Mesendoderm (in vitro differentiated cells): ENCODE measurements around the gene ALK.
A peak's percentile ranks its signal among the peaks of the same experiment; 100 is the strongest.

Experiments used
- DNase-seq: peaks from one replicate; pipeline ENCODE4 v3.0.0; 2013
- H2AK5ac ChIP-seq: 2 replicates; pipeline ENCODE4 v1.6.1; 2013; ENCODE audit warnings: low read length, inconsistent platforms
- H2BK120ac ChIP-seq: 2 replicates; pipeline ENCODE4 v1.6.1; 2013; ENCODE audit warnings: low read depth, mild to moderate bottlenecking, low read length, moderate library complexity, mixed read lengths
- H2BK15ac ChIP-seq: replicated peaks from 2 replicates; pipeline ENCODE4 v1.6.1; 2013; ENCODE audit warnings: low read depth, mild to moderate bottlenecking, moderate library complexity
- H2BK5ac ChIP-seq: 2 replicates; pipeline ENCODE4 v1.6.1; 2013; ENCODE audit warnings: low read length, inconsistent platforms
- H3K18ac ChIP-seq: 2 replicates; pipeline ENCODE4 v1.6.1; 2013; ENCODE audit warnings: mild to moderate bottlenecking, low read length, mixed read lengths
- H3K23ac ChIP-seq: one replicate; pipeline ENCODE4 v1.6.1; 2013; ENCODE audit warnings: low read length
- H3K27ac ChIP-seq: 2 replicates; pipeline ENCODE4 v1.5.1; 2013; ENCODE audit warnings: low read depth, mild to moderate bottlenecking, inconsistent platforms, low read length, moderate library complexity
- H3K27me3 ChIP-seq: 2 replicates; pipeline ENCODE4 v1.6.1; 2013; ENCODE audit warnings: low read length, control low read depth, mild to moderate bottlenecking, inconsistent platforms; ENCODE audit not compliant: insufficient read depth, poor library complexity
- H3K36me3 ChIP-seq: 2 replicates; pipeline ENCODE4 v1.6.1; 2013; ENCODE audit warnings: low read length, inconsistent platforms; ENCODE audit not compliant: control insufficient read depth, insufficient read depth
- H3K4ac ChIP-seq: one replicate; pipeline ENCODE4 v1.6.1; 2013; ENCODE audit warnings: low read depth, mild to moderate bottlenecking, low read length, moderate library complexity
- H3K4me1 ChIP-seq: 2 replicates; pipeline ENCODE4 v1.6.1; 2013; ENCODE audit warnings: low read depth, low read length, inconsistent platforms; ENCODE audit not compliant: control insufficient read depth
- H3K4me2 ChIP-seq: 2 replicates; pipeline ENCODE4 v1.6.1; 2013; ENCODE audit warnings: low read length
- H3K4me3 ChIP-seq: 2 replicates; pipeline ENCODE4 v1.5.1; 2013; ENCODE audit warnings: mild to moderate bottlenecking, low read length
- H3K56ac ChIP-seq: one replicate; pipeline ENCODE4 v1.6.1; 2013; ENCODE audit warnings: low read length
- H3K79me1 ChIP-seq: 2 replicates; pipeline ENCODE4 v1.6.1; 2013; ENCODE audit warnings: low read length, inconsistent platforms
- H3K79me2 ChIP-seq: 2 replicates; pipeline ENCODE4 v1.6.1; 2013; ENCODE audit warnings: mild to moderate bottlenecking, low read length; ENCODE audit not compliant: control insufficient read depth, insufficient read depth
- H3K9ac ChIP-seq: 2 replicates; pipeline ENCODE4 v1.6.1; 2013; ENCODE audit warnings: low read length, inconsistent platforms
- H4K5ac ChIP-seq: one replicate; pipeline ENCODE4 v1.6.1; 2013; ENCODE audit warnings: low read length
- H4K8ac ChIP-seq: one replicate; pipeline ENCODE4 v1.6.1; 2013; ENCODE audit warnings: low read depth, mild to moderate bottlenecking, control low read depth, low read length, moderate library complexity
- WGBS: extraction: QIAGEN DNeasy Blood & Tissue Kit; methylation state at CpG from one replicate; pipeline ENCODE4 v1.1.7; 2013; ENCODE audit warnings: low lambda C conversion rate, missing lambda C conversion rate; ENCODE audit not compliant: insufficient coverage; ENCODE audit errors: extremely low coverage; 5-methylcytosine and 5-hydroxymethylcytosine counted together

The ALK gene

GRCh38 chr2:29174937-29175336 lies 746.4 kb downstream of the ALK start:
- Histone ChIP-seq H4K8ac (no peak overlapping the region), H2BK5ac (no peak overlapping the region), H2BK120ac (no peak overlapping the region), H3K18ac (no peak overlapping the region), H3K36me3 (no peaks in the 10 kb centered on the region), H3K4me3 (no peak overlapping the region), H3K27me3 (no peaks in the 10 kb centered on the region), H3K4ac (no peak overlapping the region), H3K56ac (no peak overlapping the region), H2BK15ac (no peak overlapping the region), H3K23ac (no peak overlapping the region), H3K79me2 (no peaks in the 10 kb centered on the region), H3K4me1 (no peaks in the 10 kb centered on the region), H3K79me1 (no peaks in the 10 kb centered on the region), H3K27ac (no peak overlapping the region), H3K4me2 (no peak overlapping the region), H4K5ac (no peak overlapping the region), H2AK5ac (no peak overlapping the region), H3K9ac (no peak overlapping the region)
- DNase-seq, result peak; percentile 33
- no CpG with 5 or more reads among the region's 2 CpGs for WGBS

DNA sequence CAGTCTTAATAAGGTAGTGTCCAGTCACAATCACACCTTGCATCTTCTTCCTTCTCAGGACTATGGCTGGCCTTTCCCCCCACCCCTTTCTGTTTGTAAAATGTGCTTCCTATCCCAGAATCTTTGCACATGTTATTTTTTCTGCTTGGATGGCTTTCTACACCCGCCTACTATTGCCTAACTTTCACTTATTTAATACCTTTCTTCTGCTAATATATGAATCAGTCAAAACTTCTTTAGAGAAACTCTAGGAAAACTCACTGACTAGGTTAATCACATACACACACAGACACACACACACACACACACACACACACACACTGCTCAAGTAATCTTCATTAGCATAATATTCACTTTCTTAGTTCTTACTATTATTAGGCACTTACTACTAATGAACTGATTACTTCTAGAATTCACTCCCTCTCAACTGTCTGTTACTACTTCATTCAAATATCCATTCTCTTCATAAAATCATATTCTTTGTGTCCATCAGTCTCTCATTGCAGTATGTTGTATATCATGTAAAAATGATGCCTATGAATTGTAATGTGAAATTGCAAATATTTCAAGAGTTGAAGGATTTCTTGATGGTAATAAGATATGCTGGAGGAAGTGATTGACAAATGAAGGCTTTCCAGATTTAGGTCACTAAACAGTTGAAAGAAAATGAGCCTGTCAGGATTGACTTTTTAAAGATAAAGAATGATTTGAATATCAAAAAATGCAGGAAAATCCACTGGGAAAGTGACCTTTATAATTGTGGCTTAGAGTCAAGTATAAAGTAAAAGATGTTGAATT lies 754.9 kb downstream of the ALK start:
- Histone ChIP-seq H3K18ac (no peak overlapping the region), H3K4me3 (no peak overlapping the region), H3K79me2 (no peaks in the 10 kb centered on the region), H3K27me3 (no peaks in the 10 kb centered on the region), H2BK5ac (no peak overlapping the region), H2BK15ac (no peak overlapping the region), H3K27ac (no peak overlapping the region), H3K9ac (no peak overlapping the region), H2AK5ac (no peak overlapping the region), H2BK120ac (no peak overlapping the region), H3K23ac (no peak overlapping the region), H4K8ac (no peak overlapping the region), H3K4me2 (no peak overlapping the region), H3K56ac (no peak overlapping the region), H3K79me1 (no peaks in the 10 kb centered on the region), H3K4me1 (no peaks in the 10 kb centered on the region), H3K36me3 (no peaks in the 10 kb centered on the region), H3K4ac (no peak overlapping the region), H4K5ac (no peak overlapping the region)
- WGBS, result no CpG with 5 or more reads among the region's 1 CpG
- no peak for DNase-seq

DNA sequence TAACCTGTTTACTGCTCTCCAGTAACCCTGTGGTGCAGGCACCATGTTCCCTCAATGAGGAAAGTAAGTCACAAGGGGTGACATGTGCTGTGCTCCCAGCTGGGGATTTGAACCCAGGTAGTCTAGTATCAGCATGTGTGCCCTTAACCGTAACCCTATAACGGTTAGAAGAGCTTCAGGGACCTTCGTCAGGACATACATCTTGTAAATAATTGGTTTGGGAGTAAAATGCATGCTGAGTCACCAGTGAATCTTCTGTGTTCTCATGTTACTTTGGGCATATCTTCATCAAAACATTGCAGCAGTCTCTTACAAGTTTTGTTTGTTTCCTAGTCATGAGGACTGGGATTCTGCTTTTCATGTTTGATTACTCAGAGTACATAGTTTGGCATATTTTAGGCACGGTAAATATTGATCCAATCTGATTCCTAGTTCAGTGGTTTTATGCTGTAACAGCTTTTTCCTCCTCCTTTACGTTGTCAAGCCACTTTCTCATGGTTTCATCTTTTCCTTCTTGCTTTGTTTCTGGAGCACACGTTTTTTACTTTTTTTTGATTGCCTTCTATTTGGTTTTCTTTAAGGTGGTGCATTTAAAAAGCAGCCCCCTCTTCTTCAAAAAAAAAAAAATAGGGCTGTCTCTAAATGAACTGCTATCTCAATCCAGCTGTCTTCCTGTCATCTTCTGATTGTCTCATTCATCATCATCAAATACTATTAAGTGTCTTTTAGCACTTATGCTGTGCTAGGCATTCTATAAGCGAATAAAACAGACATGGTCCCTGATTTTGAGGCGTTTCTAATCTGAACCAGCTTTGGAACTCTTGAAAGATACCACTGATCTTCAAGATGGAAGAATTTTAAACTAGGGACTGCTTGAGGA lies 755.8 kb downstream of the ALK start:
- Histone ChIP-seq H4K8ac (no peak overlapping the region), H3K56ac (no peak overlapping the region), H3K4ac (no peak overlapping the region), H3K4me2 (no peak overlapping the region), H2BK15ac (no peak overlapping the region), H2AK5ac (no peak overlapping the region), H3K23ac (no peak overlapping the region), H3K9ac (no peak overlapping the region), H3K4me3 (no peak overlapping the region), H3K27me3 (no peaks in the 10 kb centered on the region), H4K5ac (no peak overlapping the region), H3K27ac (no peak overlapping the region), H2BK5ac (no peak overlapping the region), H2BK120ac (no peak overlapping the region), H3K79me2 (no peaks in the 10 kb centered on the region), H3K4me1 (no peaks in the 10 kb centered on the region), H3K18ac (no peak overlapping the region), H3K36me3 (no peaks in the 10 kb centered on the region), H3K79me1 (no peaks in the 10 kb centered on the region)
- WGBS, result no CpG with 5 or more reads among the region's 8 CpGs
- peak; percentile 16 for DNase-seq

- no peak overlapping the region for H3K4me2 ChIP-seq
- H3K27me3 ChIP-seq, result no peaks in the 10 kb centered on the region
- H3K56ac ChIP-seq, result no peak overlapping the region
- H2BK15ac ChIP-seq, result no peak overlapping the region
- H3K4me1 ChIP-seq, result no peaks in the 10 kb centered on the region
- H3K4me3 ChIP-seq, result no peak overlapping the region
- no peak overlapping the region for H3K4ac ChIP-seq
- no peaks in the 10 kb centered on the region for H3K79me2 ChIP-seq
- no peak overlapping the region for H3K23ac ChIP-seq
- no CpG with 5 or more reads among the region's 5 CpGs for WGBS
- no peak overlapping the region for H2BK5ac ChIP-seq
- H2BK120ac ChIP-seq, result no peak overlapping the region
- H4K8ac ChIP-seq, result no peak overlapping the region
- no peaks in the 10 kb centered on the region for H3K36me3 ChIP-seq
- H3K27ac ChIP-seq, result no peak overlapping the region
- no peak overlapping the region for H4K5ac ChIP-seq
- H3K79me1 ChIP-seq, result no peaks in the 10 kb centered on the region
- no peak overlapping the region for H3K9ac ChIP-seq
- H3K18ac ChIP-seq, result no peak overlapping the region
- no peak overlapping the region for H2AK5ac ChIP-seq
- DNase-seq, result no peak
Measured at GRCh38 chr2:29164091-29164846, 757.1 kb downstream of the ALK start.

- Histone ChIP-seq H3K9ac (no peak overlapping the region), H2BK15ac (no peak overlapping the region), H3K4me1 (no peaks in the 10 kb centered on the region), H3K56ac (no peak overlapping the region), H3K27me3 (no peaks in the 10 kb centered on the region), H2BK5ac (no peak overlapping the region), H3K4me3 (no peak overlapping the region), H3K27ac (no peak overlapping the region), H3K36me3 (no peaks in the 10 kb centered on the region), H4K5ac (no peak overlapping the region), H2BK120ac (no peak overlapping the region), H3K18ac (no peak overlapping the region), H3K4me2 (no peak overlapping the region), H3K23ac (no peak overlapping the region), H3K79me2 (no peaks in the 10 kb centered on the region), H2AK5ac (no peak overlapping the region), H3K79me1 (no peaks in the 10 kb centered on the region), H4K8ac (no peak overlapping the region), H3K4ac (no peak overlapping the region)
- no peak for DNase-seq
- WGBS, result no CpG with 5 or more reads among the region's 1 CpG
Measured at GRCh38 chr2:29162204-29162928, 759.0 kb downstream of the ALK start.
